ENCODE measurements around the gene NODAL. TPM values are rescaled to one million over a fixed set of nuclear protein-coding genes. Genes with fewer than 3 reads are reported as not detected.

NODAL gene
- polyA plus RNA-seq, 2 of the 4 experiments (the other 2 are of a cell fraction), result not detected

DNA sequence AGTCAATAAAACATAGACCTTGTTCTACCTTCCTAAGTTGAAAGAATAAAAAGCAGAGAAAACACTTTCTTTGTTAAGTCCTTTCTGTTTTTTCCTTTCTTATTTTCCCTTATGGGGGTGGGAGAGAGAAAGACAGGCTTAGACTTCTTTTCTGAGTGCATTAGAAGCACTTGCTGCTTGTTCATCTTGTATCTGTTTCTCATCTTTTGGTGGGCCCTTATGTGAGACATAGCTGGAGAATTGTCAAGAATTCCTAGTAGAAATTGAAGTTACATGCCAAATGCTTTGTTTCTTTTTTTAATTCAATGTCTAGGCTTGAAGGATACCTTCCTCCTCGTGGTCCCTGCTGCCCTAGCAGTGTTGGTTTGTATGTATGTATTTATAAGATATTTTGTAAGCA is 30.9 kb downstream of the NODAL start:
- H3K9me3 ChIP-seq, result no peaks in the 10 kb centered on the region
- ChIA-PET CTCF (interaction anchor here (1.1 kb wide), 1 partner anchor 515 kb away, joined by 3 read pairs; no protein-coding TSS in a partner anchor), POLR2A (no interaction called here)
- no peak overlapping the region for H3K27ac ChIP-seq
- FAIRE-seq (no peak), ATAC-seq (no peak), DNase-seq (ENCODE audit: low read depth in 1 of 2, low spot score in 1 of 2) (no peak)
- 94% methylated on average over 1 of the region's 1 CpG for WGBS (ENCODE audit: missing lambda C conversion rate)
- H3K4me2 ChIP-seq, result no peak overlapping the region
- no peak for TF ChIP-seq JUNB (IDR thresholded peaks at IDR 0.05)
- no peak for TF ChIP-seq HOXB13 (CRISPR knock-in tag; IDR thresholded peaks at IDR 0.05; ENCODE audit: low read depth)
- TF ChIP-seq HOXB5 (CRISPR knock-in tag; IDR thresholded peaks at IDR 0.05), result no peak
- no peak for TF ChIP-seq POLR2A (IDR thresholded peaks at IDR 0.05; ENCODE audit: low read length)
- TF ChIP-seq TFCP2L1 (CRISPR knock-in tag; IDR thresholded peaks at IDR 0.05), result no peak
- no peak for TF ChIP-seq POLR2AphosphoS2 (conservative IDR thresholded peaks at IDR 0.05; ENCODE audit: low read length)
- TF ChIP-seq RFX5 (IDR thresholded peaks at IDR 0.05), result no peak
- no peak for TF ChIP-seq KDM1A (IDR thresholded peaks at IDR 0.05; ENCODE audit: low read depth)
- TF ChIP-seq, protein P1, sequence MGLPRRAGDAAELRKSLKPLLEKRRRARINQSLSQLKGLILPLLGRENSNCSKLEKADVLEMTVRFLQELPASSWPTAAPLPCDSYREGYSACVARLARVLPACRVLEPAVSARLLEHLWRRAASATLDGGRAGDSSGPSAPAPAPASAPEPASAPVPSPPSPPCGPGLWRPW (IDR thresholded peaks at IDR 0.05), result no peak
- TF ChIP-seq, protein P2, sequence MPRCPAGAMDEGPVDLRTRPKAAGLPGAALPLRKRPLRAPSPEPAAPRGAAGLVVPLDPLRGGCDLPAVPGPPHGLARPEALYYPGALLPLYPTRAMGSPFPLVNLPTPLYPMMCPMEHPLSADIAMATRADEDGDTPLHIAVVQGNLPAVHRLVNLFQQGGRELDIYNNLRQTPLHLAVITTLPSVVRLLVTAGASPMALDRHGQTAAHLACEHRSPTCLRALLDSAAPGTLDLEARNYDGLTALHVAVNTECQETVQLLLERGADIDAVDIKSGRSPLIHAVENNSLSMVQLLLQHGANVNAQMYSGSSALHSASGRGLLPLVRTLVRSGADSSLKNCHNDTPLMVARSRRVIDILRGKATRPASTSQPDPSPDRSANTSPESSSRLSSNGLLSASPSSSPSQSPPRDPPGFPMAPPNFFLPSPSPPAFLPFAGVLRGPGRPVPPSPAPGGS (IDR thresholded peaks at IDR 0.05), result no peak
- no peak for TF ChIP-seq FOSB (CRISPR knock-in tag; IDR thresholded peaks at IDR 0.05)
- TF ChIP-seq MAZ (IDR thresholded peaks at IDR 0.05; ENCODE audit: borderline replicate concordance, low read depth, low read length), result no peak
- no peak for TF ChIP-seq BHLHE40 (IDR thresholded peaks at IDR 0.05; ENCODE audit: low read depth, low read length)
- H3K4me1 ChIP-seq, result peaks cover 10% of the 10 kb centered on the region
- H3K4me3 ChIP-seq, result no peak overlapping the region

DNA sequence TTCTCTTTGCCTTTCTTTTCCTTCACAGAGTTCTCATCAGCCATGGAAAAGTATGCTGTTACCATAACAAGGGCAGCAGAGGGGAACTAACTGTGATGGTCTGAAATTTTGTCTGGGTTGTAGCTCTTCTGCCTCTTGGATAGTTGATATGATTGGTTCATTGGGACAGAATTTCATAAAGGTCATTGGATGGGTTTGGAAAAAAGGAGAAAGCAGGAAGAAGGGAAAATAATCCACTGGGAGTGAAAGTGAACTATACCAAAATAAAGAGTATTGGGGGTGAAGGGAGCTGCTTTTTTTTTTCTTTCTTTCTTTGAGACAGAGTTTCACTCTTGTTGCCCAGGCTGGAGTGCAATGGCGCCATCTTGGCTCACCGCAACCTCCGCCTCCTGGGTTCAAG is 31.7 kb downstream of the NODAL start:
- POLR2A ChIA-PET, result no interaction called here

More for the DNA sequence above, 31.7 kb downstream of the NODAL start:
- TF ChIP-seq, protein P3, sequence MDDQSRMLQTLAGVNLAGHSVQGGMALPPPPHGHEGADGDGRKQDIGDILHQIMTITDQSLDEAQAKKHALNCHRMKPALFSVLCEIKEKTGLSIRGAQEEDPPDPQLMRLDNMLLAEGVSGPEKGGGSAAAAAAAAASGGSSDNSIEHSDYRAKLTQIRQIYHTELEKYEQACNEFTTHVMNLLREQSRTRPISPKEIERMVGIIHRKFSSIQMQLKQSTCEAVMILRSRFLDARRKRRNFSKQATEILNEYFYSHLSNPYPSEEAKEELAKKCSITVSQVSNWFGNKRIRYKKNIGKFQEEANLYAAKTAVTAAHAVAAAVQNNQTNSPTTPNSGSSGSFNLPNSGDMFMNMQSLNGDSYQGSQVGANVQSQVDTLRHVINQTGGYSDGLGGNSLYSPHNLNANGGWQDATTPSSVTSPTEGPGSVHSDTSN (IDR thresholded peaks at IDR 0.05), result no peak
- no peak for TF ChIP-seq NFE2L2 (conservative IDR thresholded peaks at IDR 0.05; ENCODE audit: low read length)
- TF ChIP-seq, protein P4, sequence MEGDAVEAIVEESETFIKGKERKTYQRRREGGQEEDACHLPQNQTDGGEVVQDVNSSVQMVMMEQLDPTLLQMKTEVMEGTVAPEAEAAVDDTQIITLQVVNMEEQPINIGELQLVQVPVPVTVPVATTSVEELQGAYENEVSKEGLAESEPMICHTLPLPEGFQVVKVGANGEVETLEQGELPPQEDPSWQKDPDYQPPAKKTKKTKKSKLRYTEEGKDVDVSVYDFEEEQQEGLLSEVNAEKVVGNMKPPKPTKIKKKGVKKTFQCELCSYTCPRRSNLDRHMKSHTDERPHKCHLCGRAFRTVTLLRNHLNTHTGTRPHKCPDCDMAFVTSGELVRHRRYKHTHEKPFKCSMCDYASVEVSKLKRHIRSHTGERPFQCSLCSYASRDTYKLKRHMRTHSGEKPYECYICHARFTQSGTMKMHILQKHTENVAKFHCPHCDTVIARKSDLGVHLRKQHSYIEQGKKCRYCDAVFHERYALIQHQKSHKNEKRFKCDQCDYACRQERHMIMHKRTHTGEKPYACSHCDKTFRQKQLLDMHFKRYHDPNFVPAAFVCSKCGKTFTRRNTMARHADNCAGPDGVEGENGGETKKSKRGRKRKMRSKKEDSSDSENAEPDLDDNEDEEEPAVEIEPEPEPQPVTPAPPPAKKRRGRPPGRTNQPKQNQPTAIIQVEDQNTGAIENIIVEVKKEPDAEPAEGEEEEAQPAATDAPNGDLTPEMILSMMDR (IDR thresholded peaks at IDR 0.05), result no peak
- TF ChIP-seq RARB (CRISPR knock-in tag; IDR thresholded peaks at IDR 0.05), result no peak
- TF ChIP-seq KDM5A (IDR thresholded peaks at IDR 0.05), result no peak
- TF ChIP-seq POLR2A (IDR thresholded peaks at IDR 0.05; ENCODE audit: low read length), result no peak
- TF ChIP-seq ZFP36 (IDR thresholded peaks at IDR 0.05; ENCODE audit: borderline replicate concordance, partially characterized antibody), result no peak
- no peak for TF ChIP-seq RNF2 (IDR thresholded peaks at IDR 0.05; ENCODE audit: borderline replicate concordance, low read depth)
- WGBS (ENCODE audit: missing lambda C conversion rate), result 98% methylated on average over 3 of the region's 3 CpGs
- DNase-seq (ENCODE audit: low read depth in 1 of 2, low spot score in 1 of 2) (no peak), ATAC-seq (no peak), FAIRE-seq (no peak)
- Histone ChIP-seq H3K4me3 (no peak overlapping the region), H3K27ac (no peak overlapping the region), H3K4me1 (peaks cover 13% of the 10 kb centered on the region), H3K4me2 (no peak overlapping the region), H3K9me3 (no peaks in the 10 kb centered on the region)
- CTCF ChIA-PET, result interaction anchor here (0.7 to 1.1 kb wide), 4 partner anchors 12 to 515 kb away, joined by 3 to 4 read pairs (median 4); no protein-coding TSS in a partner anchor

All from A549 (cell line).